Neural progenitor cell (in vitro differentiated cells): ENCODE data around the gene CDH23. TPM values are rescaled to one million over a fixed set of nuclear protein-coding genes. Genes with fewer than 3 reads are reported as not detected.

ENCODE experiments used
- DNase-seq: peaks from one replicate; pipeline ENCODE4 v3.0.0-alpha.2; 2016; ENCODE audit warnings: low spot score
- H2AFZ ChIP-seq: fragments of 200-600 bp; sonication (generic); replicated peaks from 2 replicates; pipeline ENCODE4 v1.6.1; 2016; ENCODE audit warnings: antibody characterized with exemption
- H3F3A ChIP-seq: fragments of 200-600 bp; sonication (generic); 2 replicates; pipeline ENCODE4 v1.6.1; 2016; ENCODE audit warnings: antibody characterized with exemption, low read depth
- H3K27ac ChIP-seq: fragments of 200-600 bp; sonication (generic); 2 replicates; pipeline ENCODE4 v1.5.1; 2016; ENCODE audit warnings: mild to moderate bottlenecking
- H3K27me3 ChIP-seq: fragments of 200-600 bp; sonication (generic); 2 replicates; pipeline ENCODE4 v1.6.1; 2016; ENCODE audit warnings: mild to moderate bottlenecking, moderate library complexity
- H3K36me3 ChIP-seq: fragments of 200-600 bp; sonication (generic); 2 replicates; pipeline ENCODE4 v1.5.1; 2016
- H3K4me1 ChIP-seq: fragments of 200-600 bp; sonication (generic); 2 replicates; pipeline ENCODE4 v1.6.1; 2016; ENCODE audit warnings: mixed run types
- H3K4me2 ChIP-seq: fragments of 200-600 bp; sonication (generic); 2 replicates; pipeline ENCODE4 v1.6.1; 2016
- H3K4me3 ChIP-seq: fragments of 200-600 bp; sonication (generic); 2 replicates; pipeline ENCODE4 v1.5.1; 2016
- H3K79me2 ChIP-seq: fragments of 200-600 bp; sonication (generic); 2 replicates; pipeline ENCODE4 v1.6.1; 2016; ENCODE audit warnings: low read depth
- H3K9ac ChIP-seq: fragments of 200-600 bp; sonication (generic); 2 replicates; pipeline ENCODE4 v1.6.1; 2016
- H3K9me3 ChIP-seq: fragments of 200-600 bp; sonication (generic); 2 replicates; pipeline ENCODE4 v1.5.1; 2016; ENCODE audit warnings: low read depth
- H4K20me1 ChIP-seq: fragments of 200-600 bp; sonication (generic); 2 replicates; pipeline ENCODE4 v1.6.1; 2016; ENCODE audit warnings: low read depth
- H3K27ac Mint-ChIP-seq: 3 replicates; pipeline ENCODE4 v1.8.0; 2021; ENCODE audit warnings: mixed read lengths
- H3K27me3 Mint-ChIP-seq: 2 replicates; pipeline ENCODE4 v1.8.0; 2022; ENCODE audit warnings: low read depth, mild to moderate bottlenecking, inconsistent platforms, moderate library complexity, mixed read lengths; ENCODE audit not compliant: insufficient read depth
- H3K36me3 Mint-ChIP-seq: 3 replicates; pipeline ENCODE4 v1.8.0; 2021; ENCODE audit warnings: mixed read lengths
- H3K4me1 Mint-ChIP-seq: 3 replicates; pipeline ENCODE4 v1.8.0; 2021; ENCODE audit warnings: mixed read lengths
- H3K4me3 Mint-ChIP-seq: 3 replicates; pipeline ENCODE4 v1.8.0; 2021; ENCODE audit warnings: mild to moderate bottlenecking, moderate library complexity, mixed read lengths
- H3K9me3 Mint-ChIP-seq: 3 replicates; pipeline ENCODE4 v1.8.0; 2020; ENCODE audit warnings: mixed read lengths
- CTCF ChIP-seq: fragments of 200-600 bp; sonication (generic); IDR thresholded peaks from 2 replicates; pipeline ENCODE4 v1.5.1; 2017; ENCODE audit warnings: antibody characterized with exemption, mild to moderate bottlenecking
- EZH2 ChIP-seq: fragments of 200-600 bp; sonication (generic); IDR thresholded peaks from 2 replicates; pipeline ENCODE4 v1.6.1; 2017; ENCODE audit warnings: antibody characterized with exemption, mild to moderate bottlenecking, moderate library complexity
- EZH2phosphoT487 ChIP-seq: fragments of 200-600 bp; sonication (generic); IDR thresholded peaks from 2 replicates; pipeline ENCODE4 v1.6.1; 2017; ENCODE audit warnings: antibody characterized with exemption
- total RNA-seq: library from RNA; depleted of rRNA; stranded (reverse); fragments of >200 nt; gene quantifications from 2 replicates; pipeline ENCODE4 v1.2.3, GENCODE V29; 2015; ENCODE audit warnings: low replicate concordance

The CDH23 gene
- total RNA-seq, 1 donor from 2014 or later: 5.9 TPM

DNA sequence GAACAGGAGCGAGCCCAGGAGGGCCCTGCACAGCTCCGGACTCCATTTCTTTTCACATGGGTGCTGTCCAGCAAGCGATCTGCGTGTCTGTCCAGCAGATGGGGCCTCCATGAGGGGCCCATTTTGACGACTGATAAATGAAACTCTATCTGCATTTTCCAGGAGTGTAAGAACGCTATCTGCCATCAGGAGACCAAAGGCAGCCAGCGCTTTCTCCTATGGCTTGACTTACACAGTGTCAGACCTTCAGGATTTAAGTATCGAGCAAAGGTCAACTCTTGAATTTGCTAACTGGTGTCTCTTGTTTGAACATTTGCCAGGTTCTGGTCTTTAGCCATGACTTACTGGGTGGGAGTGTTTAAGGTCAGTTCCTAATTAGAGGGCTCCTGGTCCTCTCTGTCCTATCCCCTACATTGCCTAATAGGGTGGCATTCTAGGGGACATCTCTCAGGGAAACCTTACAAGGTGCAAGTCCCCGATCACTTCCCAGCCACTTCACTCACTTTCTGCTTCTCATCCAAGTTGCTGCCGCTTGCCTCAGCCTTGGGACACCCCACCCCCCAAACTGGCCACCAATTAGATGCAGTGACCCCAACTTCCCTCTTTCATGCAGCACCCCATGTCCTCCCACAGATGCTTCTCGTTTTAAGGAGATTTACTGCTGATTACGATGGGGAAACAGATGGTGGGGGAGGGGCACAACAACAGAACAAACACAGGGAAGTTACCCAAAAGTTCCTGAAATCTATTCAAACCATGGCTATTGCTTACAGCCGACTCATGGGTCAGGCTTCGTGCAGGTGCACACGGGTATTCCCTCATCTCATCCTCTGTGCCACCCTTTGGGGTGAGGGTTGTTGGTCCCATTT lies 356.6 kb downstream of the CDH23 start:
- peak overlapping the region; percentile 37 for H3K9ac ChIP-seq
- no peaks in the 10 kb centered on the region for H3K36me3 ChIP-seq
- H3K27me3 Mint-ChIP-seq: peaks cover 8% of the 10 kb centered on the region
- H2AFZ ChIP-seq: no peak overlapping the region
- no peak overlapping the region for H3K4me3 Mint-ChIP-seq
- H3K79me2 ChIP-seq: no peaks in the 10 kb centered on the region
- no peaks in the 10 kb centered on the region for H3K9me3 Mint-ChIP-seq
- peaks cover 15% of the 10 kb centered on the region for H3K4me1 ChIP-seq
- TF ChIP-seq EZH2phosphoT487: no peak
- TF ChIP-seq CTCF: no peak
- peaks cover 36% of the 10 kb centered on the region for H3K4me1 Mint-ChIP-seq
- no peak overlapping the region for H3K4me2 ChIP-seq
- peaks cover 7% of the 10 kb centered on the region for H3F3A ChIP-seq
- no peak for DNase-seq
- no peak overlapping the region for H3K4me3 ChIP-seq
- peak overlapping the region; percentile 24 for H3K27ac Mint-ChIP-seq
- no peaks in the 10 kb centered on the region for H3K9me3 ChIP-seq
- no peaks in the 10 kb centered on the region for H4K20me1 ChIP-seq
- no peaks in the 10 kb centered on the region for H3K36me3 Mint-ChIP-seq
- no peaks in the 10 kb centered on the region for H3K27me3 ChIP-seq
- H3K27ac ChIP-seq: no peak overlapping the region

DNA sequence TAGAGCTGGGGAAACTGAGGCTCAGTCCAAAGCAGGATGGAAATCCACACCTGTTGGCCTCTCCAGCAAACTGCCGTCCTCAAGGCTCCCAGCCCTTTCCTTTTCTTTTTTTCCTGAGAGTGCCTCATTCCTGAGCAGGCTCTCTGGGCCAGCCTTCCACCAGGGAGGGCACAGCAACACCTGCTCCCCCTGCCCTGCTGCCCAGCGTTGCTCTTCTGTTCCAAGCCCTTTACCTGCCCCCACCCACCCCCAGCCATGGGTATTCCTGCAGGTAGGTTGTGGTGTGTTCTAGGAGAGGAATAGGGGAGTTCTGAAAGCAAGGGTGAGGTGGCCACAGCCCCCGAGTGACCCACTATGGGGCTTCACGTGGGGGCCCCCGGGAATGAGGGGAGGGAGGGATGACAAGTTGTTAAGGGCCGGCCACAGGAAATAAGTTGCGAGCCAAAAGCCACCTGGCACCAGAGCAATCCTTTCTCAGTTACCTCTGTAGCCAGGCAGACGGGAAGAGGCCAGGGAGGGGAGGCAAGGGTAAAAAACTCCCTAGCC lies 357.3 kb downstream of the CDH23 start:
- Histone ChIP-seq H3F3A (peaks cover 7% of the 10 kb centered on the region), H3K4me1 (peaks cover 14% of the 10 kb centered on the region), H3K27ac (no peak overlapping the region), H3K9ac (no peak overlapping the region), H3K4me2 (no peak overlapping the region), H2AFZ (no peak overlapping the region), H3K36me3 (no peaks in the 10 kb centered on the region), H3K79me2 (no peaks in the 10 kb centered on the region), H3K27me3 (no peaks in the 10 kb centered on the region), H4K20me1 (no peaks in the 10 kb centered on the region), H3K9me3 (no peaks in the 10 kb centered on the region), H3K4me3 (no peak overlapping the region)
- no peak for DNase-seq
- no peak for TF ChIP-seq EZH2phosphoT487
- no peak for TF ChIP-seq CTCF
- no peak for TF ChIP-seq EZH2
- Mint-ChIP-seq H3K27ac (no peak overlapping the region), H3K36me3 (no peaks in the 10 kb centered on the region), H3K4me1 (peaks cover 29% of the 10 kb centered on the region), H3K9me3 (no peaks in the 10 kb centered on the region), H3K27me3 (peaks cover 8% of the 10 kb centered on the region), H3K4me3 (no peak overlapping the region)

- Mint-ChIP-seq H3K4me3 (no peak overlapping the region), H3K27ac (no peak overlapping the region)
These were observed 357.8 kb downstream of the CDH23 start for GRCh38 chr10:71754562-71754961.

More at GRCh38 chr10:71754562-71754961, 357.8 kb downstream of the CDH23 start:
- H3K36me3 Mint-ChIP-seq: no peaks in the 10 kb centered on the region
- H3K9me3 Mint-ChIP-seq: no peaks in the 10 kb centered on the region
- no peaks in the 10 kb centered on the region for H3K27me3 ChIP-seq
- H3K79me2 ChIP-seq: no peaks in the 10 kb centered on the region
- peaks cover 8% of the 10 kb centered on the region for H3K27me3 Mint-ChIP-seq
- H3K4me3 ChIP-seq: no peak overlapping the region
- no peak for DNase-seq
- H3K27ac ChIP-seq: no peak overlapping the region
- H3K4me1 Mint-ChIP-seq: peaks cover 26% of the 10 kb centered on the region
- H4K20me1 ChIP-seq: no peaks in the 10 kb centered on the region
- peaks cover 7% of the 10 kb centered on the region for H3F3A ChIP-seq
- no peak overlapping the region for H2AFZ ChIP-seq
- no peak overlapping the region for H3K9ac ChIP-seq
- H3K4me1 ChIP-seq: peaks cover 14% of the 10 kb centered on the region
- H3K36me3 ChIP-seq: no peaks in the 10 kb centered on the region
- TF ChIP-seq EZH2 (no peak), CTCF (no peak), EZH2phosphoT487 (no peak)
- H3K4me2 ChIP-seq: no peak overlapping the region
- no peaks in the 10 kb centered on the region for H3K9me3 ChIP-seq
